Prostate gland (tissue), 2 donors: ENCODE results near the gene HMG20B.

Experiments used
- CTCF ChIP-seq, 4 experiments: fragments of 200-600 bp in 2 of 4; fragments of 450-650 bp in 2 of 4; sonication (generic) in 2 of 4; IDR thresholded peaks; 1 replicate in 3 of 4; 2 replicates in 1 of 4; pipeline ENCODE4 v1.5.1; 2016 to 2019; ENCODE audit warnings: antibody characterized with exemption in 4 of 4, mild to moderate bottlenecking in 2 of 4, moderate library complexity in 2 of 4
- POLR2A ChIP-seq: fragments of 450-650 bp; IDR thresholded peaks from one replicate; pipeline ENCODE4 v1.6.1; 2016; ENCODE audit warnings: antibody characterized with exemption, mild to moderate bottlenecking
- POLR2AphosphoS5 ChIP-seq: sonication (generic); formaldehyde crosslinking; IDR thresholded peaks from one replicate; pipeline ENCODE4 v1.6.1; 2017; ENCODE audit warnings: antibody characterized with exemption

DNA sequence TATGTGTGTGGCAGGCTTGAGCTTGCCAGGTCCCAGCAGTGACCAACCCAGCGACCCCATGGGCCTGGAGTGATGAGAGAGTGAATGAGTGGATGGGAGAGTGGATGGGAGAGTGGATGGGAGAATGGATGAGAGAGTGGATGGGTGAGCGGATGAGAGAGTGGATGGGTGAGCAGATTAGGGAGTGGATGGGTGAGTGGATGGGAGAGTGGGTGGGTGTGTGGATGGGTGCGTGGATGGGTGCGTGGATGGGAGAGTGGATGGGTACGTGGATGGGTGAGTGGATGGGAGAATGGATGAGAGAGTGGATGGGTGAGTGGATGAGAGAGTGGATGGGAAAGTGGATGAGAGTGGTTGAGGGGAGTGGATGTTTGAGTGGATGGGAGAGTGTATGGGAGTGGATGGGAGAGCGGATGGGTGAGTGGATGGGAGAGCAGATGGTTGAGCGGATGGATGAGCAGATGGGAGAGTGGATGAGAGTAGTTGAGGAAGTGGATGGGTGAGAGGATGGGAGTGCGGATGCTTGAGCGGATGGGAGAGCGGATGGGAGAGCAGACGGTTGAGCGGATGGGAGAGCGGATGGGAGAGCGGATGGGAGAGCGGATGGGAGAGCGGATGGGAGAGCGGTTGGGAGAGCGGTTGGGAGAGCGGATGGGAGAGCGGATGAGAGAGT lies 44.1 kb upstream of the HMG20B start:
- TF ChIP-seq CTCF (IDR thresholded peaks at IDR 0.05) (no peak), POLR2A (no peak), POLR2AphosphoS5 (no peak)
